GM12872 (cell line): Measurements from ENCODE around the gene GPR35.

ENCODE experiments used
- CTCF ChIP-seq: IDR thresholded peaks from 3 replicates; pipeline ENCODE4 v1.5.1; 2011; ENCODE audit warnings: low read depth, mild to moderate bottlenecking, low read length, moderate library complexity; ENCODE audit not compliant: insufficient read depth

The GPR35 gene

DNA sequence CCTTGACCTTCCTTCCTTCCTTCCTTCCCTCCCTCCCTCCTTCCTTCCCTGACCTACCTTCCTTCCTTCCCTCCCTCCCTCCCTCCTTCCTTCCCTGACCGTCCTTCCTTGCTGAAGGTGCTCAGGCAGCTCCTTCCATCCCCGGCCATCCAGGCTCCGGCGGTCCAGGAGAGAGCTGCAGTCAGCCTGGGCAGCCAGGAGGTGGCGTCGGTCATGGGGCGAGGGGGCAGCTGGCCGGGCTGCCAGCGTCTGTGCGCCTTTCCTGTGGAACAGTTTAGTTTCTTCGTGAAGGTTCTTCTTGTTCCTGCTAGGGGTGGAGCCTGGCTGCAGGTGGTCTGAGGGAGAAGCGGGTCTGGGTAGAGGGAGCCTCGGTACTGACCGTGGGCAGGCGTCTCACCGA lies 15.7 kb downstream of the GPR35 start:
- no peak for TF ChIP-seq CTCF

GRCh38 chr2:240642061-240642805 lies 17.0 kb downstream of the GPR35 start:
- no peak for TF ChIP-seq CTCF

- no peak for TF ChIP-seq CTCF
Observed at GRCh38 chr2:240642806-240643092, 17.5 kb downstream of the GPR35 start.

DNA sequence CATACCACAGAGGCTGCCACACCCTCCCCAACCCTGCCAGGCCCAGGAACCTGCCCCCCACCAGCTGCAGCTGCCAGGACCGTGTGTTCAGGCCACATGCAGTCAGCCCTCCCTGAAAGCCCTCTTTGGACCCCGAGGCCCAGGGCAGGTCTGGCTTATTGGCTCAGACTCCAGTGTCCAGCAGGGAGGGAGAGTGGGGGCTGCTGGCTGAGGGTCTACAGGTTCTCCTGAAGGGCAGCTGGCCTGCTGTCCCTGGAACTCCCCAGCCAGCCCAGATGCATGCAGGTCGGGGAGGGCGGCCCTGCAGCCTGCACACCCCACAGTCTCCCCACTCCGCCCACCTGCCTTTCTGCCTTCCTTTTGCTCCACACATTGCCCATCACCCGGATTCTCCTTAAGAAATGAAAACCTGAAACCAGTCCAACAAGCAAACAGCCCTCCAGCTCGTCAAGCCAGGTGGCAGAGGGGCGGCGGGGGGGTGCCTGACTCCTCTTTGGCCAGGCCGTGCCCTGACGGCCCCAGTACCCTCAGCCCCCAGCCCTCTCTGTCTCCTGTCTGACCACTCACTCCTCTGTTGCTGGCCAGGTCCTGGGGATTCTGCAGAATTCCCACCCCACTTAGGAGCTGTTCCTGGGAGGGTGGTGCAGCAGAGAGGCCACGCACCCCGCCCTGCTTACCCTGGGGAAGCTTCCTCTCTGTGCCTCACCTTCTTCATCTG lies 18.0 kb downstream of the GPR35 start:
- no peak for TF ChIP-seq CTCF

GRCh38 chr2:240643811-240644150 lies 18.5 kb downstream of the GPR35 start:
- TF ChIP-seq CTCF = no peak

DNA sequence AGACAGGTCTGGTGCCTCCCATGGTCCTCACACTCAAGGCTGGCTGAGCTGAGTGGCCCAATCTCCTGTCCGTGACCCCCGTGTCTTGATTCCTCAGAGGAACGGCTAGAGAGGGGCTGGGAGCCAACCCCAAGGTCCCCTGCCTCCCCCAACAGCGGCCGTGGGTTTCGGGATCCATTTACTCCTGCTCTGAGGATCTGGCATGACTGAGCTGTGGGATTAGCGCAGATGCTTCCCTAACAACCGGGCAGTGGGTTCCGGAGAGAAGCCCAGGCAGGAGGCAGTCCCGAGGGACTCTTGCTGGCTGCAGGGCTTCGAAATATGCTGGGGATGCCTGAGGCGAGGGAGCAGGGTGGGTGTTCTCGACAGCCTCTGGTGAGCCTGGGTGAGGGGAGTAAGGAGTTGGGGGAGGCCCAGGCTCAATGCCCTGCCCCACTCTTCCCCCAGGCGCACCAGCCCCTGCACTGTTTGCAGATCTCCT lies 18.9 kb downstream of the GPR35 start:
- no peak for TF ChIP-seq CTCF

GRCh38 chr2:240644859-240645301 lies 19.6 kb downstream of the GPR35 start:
- TF ChIP-seq CTCF = no peak
